ENCODE results near the gene CHST4.
"Not testable (repeated sequence)": the region's sequence is repeated elsewhere in the genome, so short reads cannot be mapped to it uniquely, and the experiment has no call there.

The CHST4 gene

GRCh38 chr16:71552698-71553503 lies 26.7 kb downstream of the CHST4 start:
- Histone ChIP-seq H3K27ac (ENCODE audit: low read depth, low read length) (no peak overlapping the region), H3K4me1 (ENCODE audit: control insufficient read depth in 5 of 5, insufficient read depth in 5 of 5, low read length in 5 of 5) (peaks cover 0 to 10% (median 0%) of the 10 kb centered on the region in 5 donors), H3K36me3 (ENCODE audit: control insufficient read depth in 5 of 5, insufficient read depth in 5 of 5, low read length in 5 of 5) (no peaks in the 10 kb centered on the region), H3K9me3 (ENCODE audit: control insufficient read depth in 5 of 5, low read length in 5 of 5) (no peaks in the 10 kb centered on the region), H3K27me3 (ENCODE audit: control insufficient read depth in 5 of 5, insufficient read depth in 4 of 5, low read length in 5 of 5) (no peaks in the 10 kb centered on the region), H3K9ac (ENCODE audit: low read length in 5 of 5) (no peak overlapping the region), H3K4me3 (ENCODE audit: low read depth in 1 of 5, low read length in 5 of 5) (no peak overlapping the region)

GRCh38 chr16:71555230-71555891 lies 29.1 kb downstream of the CHST4 start:
- Histone ChIP-seq H3K36me3 (ENCODE audit: control insufficient read depth in 5 of 5, insufficient read depth in 5 of 5, low read length in 5 of 5) (no peaks in the 10 kb centered on the region), H3K9me3 (ENCODE audit: control insufficient read depth in 5 of 5, low read length in 5 of 5) (no peaks in the 10 kb centered on the region), H3K27ac (ENCODE audit: low read depth, low read length) (no peak overlapping the region), H3K27me3 (ENCODE audit: control insufficient read depth in 5 of 5, insufficient read depth in 4 of 5, low read length in 5 of 5) (no peaks in the 10 kb centered on the region), H3K4me1 (ENCODE audit: control insufficient read depth in 5 of 5, insufficient read depth in 5 of 5, low read length in 5 of 5) (peaks cover 0 to 28% (median 0%) of the 10 kb centered on the region in 5 donors), H3K4me3 (ENCODE audit: low read depth in 1 of 5, low read length in 5 of 5) (no peak overlapping the region), H3K9ac (ENCODE audit: low read length in 5 of 5) (no peak overlapping the region)

- H3K27me3 ChIP-seq (ENCODE audit: control insufficient read depth in 5 of 5, insufficient read depth in 4 of 5, low read length in 5 of 5), result no peaks in the 10 kb centered on the region
- no peak overlapping the region for H3K4me3 ChIP-seq (ENCODE audit: low read depth in 1 of 5, low read length in 5 of 5)
- peaks cover 0 to 9% (median 0%) of the 10 kb centered on the region in 5 donors for H3K9me3 ChIP-seq (ENCODE audit: control insufficient read depth in 5 of 5, low read length in 5 of 5)
- no peak overlapping the region for H3K9ac ChIP-seq (ENCODE audit: low read length in 5 of 5)
- H3K4me1 ChIP-seq (ENCODE audit: control insufficient read depth in 5 of 5, insufficient read depth in 5 of 5, low read length in 5 of 5), result peaks cover 0 to 31% (median 0%) of the 10 kb centered on the region in 5 donors
- no peak overlapping the region for H3K27ac ChIP-seq (ENCODE audit: low read depth, low read length)
- no peaks in the 10 kb centered on the region for H3K36me3 ChIP-seq (ENCODE audit: control insufficient read depth in 5 of 5, insufficient read depth in 5 of 5, low read length in 5 of 5)
Measured at GRCh38 chr16:71557299-71557698, 31.1 kb downstream of the CHST4 start.

- Histone ChIP-seq H3K27ac (ENCODE audit: low read depth, low read length) (peak overlapping the region; percentile 26), H3K27me3 (ENCODE audit: control insufficient read depth in 5 of 5, insufficient read depth in 4 of 5, low read length in 5 of 5) (no peaks in the 10 kb centered on the region), H3K4me3 (ENCODE audit: low read depth in 1 of 5, low read length in 5 of 5) (no peak overlapping the region), H3K9ac (ENCODE audit: low read length in 5 of 5) (no peak overlapping the region), H3K36me3 (ENCODE audit: control insufficient read depth in 5 of 5, insufficient read depth in 5 of 5, low read length in 5 of 5) (no peaks in the 10 kb centered on the region), H3K9me3 (ENCODE audit: control insufficient read depth in 5 of 5, low read length in 5 of 5) (peaks cover 0 to 12% (median 0%) of the 10 kb centered on the region in 5 donors), H3K4me1 (ENCODE audit: control insufficient read depth in 5 of 5, insufficient read depth in 5 of 5, low read length in 5 of 5) (peaks cover 0 to 31% (median 0%) of the 10 kb centered on the region in 5 donors)
Measured at GRCh38 chr16:71557954-71558582, 31.8 kb downstream of the CHST4 start.

- no peaks in the 10 kb centered on the region for H3K36me3 ChIP-seq (ENCODE audit: control insufficient read depth in 5 of 5, insufficient read depth in 5 of 5, low read length in 5 of 5)
- no peaks in the 10 kb centered on the region for H3K27me3 ChIP-seq (ENCODE audit: control insufficient read depth in 5 of 5, insufficient read depth in 4 of 5, low read length in 5 of 5)
- no peak overlapping the region for H3K4me3 ChIP-seq (ENCODE audit: low read depth in 1 of 5, low read length in 5 of 5)
- no peak overlapping the region for H3K9ac ChIP-seq (ENCODE audit: low read length in 5 of 5)
- peaks cover 0 to 12% (median 0%) of the 10 kb centered on the region in 5 donors for H3K9me3 ChIP-seq (ENCODE audit: control insufficient read depth in 5 of 5, low read length in 5 of 5)
- peaks cover 0 to 40% (median 10%) of the 10 kb centered on the region in 5 donors for H3K4me1 ChIP-seq (ENCODE audit: control insufficient read depth in 5 of 5, insufficient read depth in 5 of 5, low read length in 5 of 5)
- no peak overlapping the region for H3K27ac ChIP-seq (ENCODE audit: low read depth, low read length)
Measured at GRCh38 chr16:71559855-71560254, 33.6 kb downstream of the CHST4 start.

GRCh38 chr16:71561886-71562285 lies 35.7 kb downstream of the CHST4 start:
- H3K27ac ChIP-seq (ENCODE audit: low read depth, low read length); H3K27me3 ChIP-seq (ENCODE audit: control insufficient read depth in 5 of 5, insufficient read depth in 4 of 5, low read length in 5 of 5); H3K36me3 ChIP-seq (ENCODE audit: control insufficient read depth in 5 of 5, insufficient read depth in 5 of 5, low read length in 5 of 5); H3K9ac ChIP-seq (ENCODE audit: low read length in 5 of 5); H3K4me3 ChIP-seq (ENCODE audit: low read depth in 1 of 5, low read length in 5 of 5): not testable (repeated sequence)
- peaks cover 0 to 12% (median 0%) of the 10 kb centered on the region in 5 donors for H3K9me3 ChIP-seq (ENCODE audit: control insufficient read depth in 5 of 5, low read length in 5 of 5)
- peaks cover 0 to 45% (median 12%) of the 10 kb centered on the region in 5 donors for H3K4me1 ChIP-seq (ENCODE audit: control insufficient read depth in 5 of 5, insufficient read depth in 5 of 5, low read length in 5 of 5)

- no peaks in the 10 kb centered on the region for H3K27me3 ChIP-seq (ENCODE audit: control insufficient read depth in 5 of 5, insufficient read depth in 4 of 5, low read length in 5 of 5)
Measured at GRCh38 chr16:71562552-71562951, 36.3 kb downstream of the CHST4 start.

GRCh38 chr16:71564335-71564967 lies 38.2 kb downstream of the CHST4 start:
- Histone ChIP-seq H3K9me3 (ENCODE audit: control insufficient read depth in 5 of 5, low read length in 5 of 5) (peaks cover 0 to 12% (median 0%) of the 10 kb centered on the region in 5 donors), H3K4me1 (ENCODE audit: control insufficient read depth in 5 of 5, insufficient read depth in 5 of 5, low read length in 5 of 5) (peaks cover 0 to 30% (median 15%) of the 10 kb centered on the region in 5 donors), H3K9ac (ENCODE audit: low read length in 5 of 5) (peak overlapping the region in 4 of 5 donors; percentile 37 to 62 (median 43)), H3K4me3 (ENCODE audit: low read depth in 1 of 5, low read length in 5 of 5) (peak overlapping the region; percentile 64 to 86 (median 75)), H3K27me3 (ENCODE audit: control insufficient read depth in 5 of 5, insufficient read depth in 4 of 5, low read length in 5 of 5) (no peaks in the 10 kb centered on the region), H3K27ac (ENCODE audit: low read depth, low read length) (peak overlapping the region; percentile 37), H3K36me3 (ENCODE audit: control insufficient read depth in 5 of 5, insufficient read depth in 5 of 5, low read length in 5 of 5) (no peaks in the 10 kb centered on the region)

More at GRCh38 chr16:71562552-71562951, 36.3 kb downstream of the CHST4 start:
- no peak overlapping the region for H3K4me3 ChIP-seq (ENCODE audit: low read depth in 1 of 5, low read length in 5 of 5)
- H3K9me3 ChIP-seq (ENCODE audit: control insufficient read depth in 5 of 5, low read length in 5 of 5), result peaks cover 0 to 12% (median 0%) of the 10 kb centered on the region in 5 donors
- no peak overlapping the region for H3K27ac ChIP-seq (ENCODE audit: low read depth, low read length)
- peaks cover 0 to 43% (median 12%) of the 10 kb centered on the region in 5 donors for H3K4me1 ChIP-seq (ENCODE audit: control insufficient read depth in 5 of 5, insufficient read depth in 5 of 5, low read length in 5 of 5)
- no peaks in the 10 kb centered on the region for H3K36me3 ChIP-seq (ENCODE audit: control insufficient read depth in 5 of 5, insufficient read depth in 5 of 5, low read length in 5 of 5)
- no peak overlapping the region for H3K9ac ChIP-seq (ENCODE audit: low read length in 5 of 5)

GRCh38 chr16:71565812-71566700 lies 39.8 kb downstream of the CHST4 start:
- Histone ChIP-seq H3K9me3 (ENCODE audit: control insufficient read depth in 5 of 5, low read length in 5 of 5) (peaks cover 0 to 9% (median 0%) of the 10 kb centered on the region in 5 donors), H3K27ac (ENCODE audit: low read depth, low read length) (no peak overlapping the region), H3K36me3 (ENCODE audit: control insufficient read depth in 5 of 5, insufficient read depth in 5 of 5, low read length in 5 of 5) (no peaks in the 10 kb centered on the region), H3K9ac (ENCODE audit: low read length in 5 of 5) (no peak overlapping the region), H3K27me3 (ENCODE audit: control insufficient read depth in 5 of 5, insufficient read depth in 4 of 5, low read length in 5 of 5) (no peaks in the 10 kb centered on the region), H3K4me3 (ENCODE audit: low read depth in 1 of 5, low read length in 5 of 5) (peak overlapping the region in 3 of 5 donors; percentile 64 to 86 (median 75)), H3K4me1 (ENCODE audit: control insufficient read depth in 5 of 5, insufficient read depth in 5 of 5, low read length in 5 of 5) (peaks cover 0 to 30% (median 19%) of the 10 kb centered on the region in 5 donors)
